Measurements from ENCODE around the gene PKD1. TPM values are rescaled to one million over a fixed set of nuclear protein-coding genes. Genes with fewer than 3 reads are reported as not detected.

Gene PKD1
- total and polyA plus RNA-seq, 2 of the 13 experiments (the other 11 are each of a cell fraction or from before 2014, with no cell fraction given), result 22.1 to 23.0 TPM

GRCh38 chr16:2154533-2155090, 18.9 kb upstream of the PKD1 start (continued):
- TF ChIP-seq MYPOP (CRISPR knock-in tag; IDR thresholded peaks at IDR 0.05), result peak; percentile 66; the same call in 1 of the 2 replicates
- no peak for TF ChIP-seq RXRB (CRISPR knock-in tag; IDR thresholded peaks at IDR 0.05; ENCODE audit: borderline replicate concordance)
- no peak for TF ChIP-seq ZNF598 (CRISPR knock-in tag; IDR thresholded peaks at IDR 0.05; ENCODE audit: borderline replicate concordance)
- TF ChIP-seq ZNF564 (CRISPR knock-in tag; IDR thresholded peaks at IDR 0.05), result no peak
- TF ChIP-seq ZNF660 (CRISPR knock-in tag; IDR thresholded peaks at IDR 0.05; ENCODE audit: borderline replicate concordance, low read depth), result no peak
- TF ChIP-seq ZNF468 (CRISPR knock-in tag; IDR thresholded peaks at IDR 0.05), result no peak
- TF ChIP-seq MED1 (CRISPR knock-in tag; IDR thresholded peaks at IDR 0.05), result no peak
- TF ChIP-seq ZNF407 (CRISPR knock-in tag; IDR thresholded peaks at IDR 0.05; ENCODE audit: not compliant biosample characterization), result no peak
- TF ChIP-seq CEBPG (CRISPR knock-in tag; IDR thresholded peaks at IDR 0.05), result no peak
- no peak for TF ChIP-seq ZMYM2 (CRISPR knock-in tag; IDR thresholded peaks at IDR 0.05)
- TF ChIP-seq TBX2 (CRISPR knock-in tag; IDR thresholded peaks at IDR 0.05; ENCODE audit: borderline replicate concordance), result no peak
- no peak for TF ChIP-seq ZNF362 (CRISPR knock-in tag; IDR thresholded peaks at IDR 0.05; ENCODE audit: borderline replicate concordance)
- TF ChIP-seq NR0B2 (CRISPR knock-in tag; IDR thresholded peaks at IDR 0.05), result no peak
- no peak for TF ChIP-seq ZNF615 (CRISPR knock-in tag; IDR thresholded peaks at IDR 0.05; ENCODE audit: borderline replicate concordance)
- TF ChIP-seq REXO4 (CRISPR knock-in tag; IDR thresholded peaks at IDR 0.05; ENCODE audit: borderline replicate concordance), result 0 out of 2 replicates have a peak, but pooled peaks have one; percentile 45
- TF ChIP-seq SIX4 (CRISPR knock-in tag; IDR thresholded peaks at IDR 0.05), result no peak
- no peak for TF ChIP-seq ATRX (CRISPR knock-in tag; IDR thresholded peaks at IDR 0.05; ENCODE audit: borderline replicate concordance)
